GM19455 (cell line): ENCODE data around the gene ERVH48-1.
"Not testable (repeated sequence)": the region's sequence is repeated elsewhere in the genome, so short reads cannot be mapped to it uniquely, and the experiment has no call there.

ENCODE experiments used
- ATAC-seq: cut with Tn5 transposase; IDR thresholded peaks from one replicate; pipeline ENCODE4 v1.9.1; 2021; ENCODE audit not compliant: unreplicated experiment

ERVH48-1 gene

GRCh38 chr21:42925114-42925926 is at the start of gene ERVH48-1:
Gene ERVH48-1, minus strand, starts transcription at chr21:42925630. Its CDS starts 6,624 bp downstream, at chr21:42919006.
- no peak for ATAC-seq

- peak; percentile 80 for ATAC-seq
These were observed 48.8 kb upstream of the ERVH48-1 start, which contains the start of gene PKNOX1 for GRCh38 chr21:42973991-42974831. Gene PKNOX1, plus strand, starts transcription at chr21:42974562. Its CDS starts 29,820 bp downstream, at chr21:43004382.

GRCh38 chr21:42973309-42973990 is 48.0 kb upstream of the ERVH48-1 start:
- no peak for ATAC-seq

GRCh38 chr21:42971897-42972275 is 46.5 kb upstream of the ERVH48-1 start:
- no peak for ATAC-seq

- no peak for ATAC-seq
These were observed 45.7 kb upstream of the ERVH48-1 start for GRCh38 chr21:42970946-42971653.

- no peak for ATAC-seq
These were observed 43.8 kb upstream of the ERVH48-1 start for GRCh38 chr21:42969193-42969600.

GRCh38 chr21:42967616-42968015 is 42.2 kb upstream of the ERVH48-1 start:
- not testable (repeated sequence) for ATAC-seq

GRCh38 chr21:42965211-42965560 is 39.8 kb upstream of the ERVH48-1 start:
- ATAC-seq, result no peak

GRCh38 chr21:42964546-42965210 is 39.2 kb upstream of the ERVH48-1 start:
- ATAC-seq, result no peak

- no peak for ATAC-seq
These were observed 38.7 kb upstream of the ERVH48-1 start for GRCh38 chr21:42964086-42964485.

GRCh38 chr21:42962380-42963007 is 37.1 kb upstream of the ERVH48-1 start:
- no peak for ATAC-seq

- ATAC-seq, result no peak
These were observed 34.3 kb upstream of the ERVH48-1 start for GRCh38 chr21:42959728-42960127.

GRCh38 chr21:42958122-42958521 is 32.7 kb upstream of the ERVH48-1 start:
- ATAC-seq, result not testable (repeated sequence)

GRCh38 chr21:42956824-42957630 is 31.6 kb upstream of the ERVH48-1 start:
- peak; percentile 100 for ATAC-seq

GRCh38 chr21:42951193-42951592 is 25.8 kb upstream of the ERVH48-1 start:
- ATAC-seq, result not testable (repeated sequence)

GRCh38 chr21:42949094-42949755 is 23.8 kb upstream of the ERVH48-1 start:
- ATAC-seq, result not testable (repeated sequence)

- no peak for ATAC-seq
These were observed 16.8 kb upstream of the ERVH48-1 start for GRCh38 chr21:42942244-42942643.

- ATAC-seq, result no peak
These were observed 16.3 kb upstream of the ERVH48-1 start for GRCh38 chr21:42941696-42942085.
